HG03520 (cell line): Measurements from ENCODE around the gene LIX1.

Experiments
- ATAC-seq: cut with Tn5 transposase; IDR thresholded peaks from one replicate; pipeline ENCODE4 v1.9.1; 2021; ENCODE audit warnings: mild to moderate bottlenecking, moderate library complexity; ENCODE audit not compliant: unreplicated experiment

The LIX1 gene

GRCh38 chr5:97077246-97077645 is 65.2 kb downstream of the LIX1 start:
- ATAC-seq: no peak

GRCh38 chr5:97076098-97076497 is 66.3 kb downstream of the LIX1 start:
- no peak for ATAC-seq

- no peak for ATAC-seq
Observed at GRCh38 chr5:97075649-97076048, 66.8 kb downstream of the LIX1 start.

GRCh38 chr5:97074859-97075489 is 67.4 kb downstream of the LIX1 start:
- no peak for ATAC-seq

- ATAC-seq: no peak
Observed at GRCh38 chr5:97073420-97073819, 69.0 kb downstream of the LIX1 start.

- ATAC-seq: no peak
Observed at GRCh38 chr5:97072696-97073095, 69.7 kb downstream of the LIX1 start.

GRCh38 chr5:97071993-97072392 is 70.4 kb downstream of the LIX1 start:
- no peak for ATAC-seq

GRCh38 chr5:97071101-97071500 is 71.3 kb downstream of the LIX1 start:
- ATAC-seq: no peak

GRCh38 chr5:97070234-97070633 is 72.2 kb downstream of the LIX1 start:
- no peak for ATAC-seq

- no peak for ATAC-seq
Observed at GRCh38 chr5:97067296-97067850, 75.0 kb downstream of the LIX1 start.

- no peak for ATAC-seq
Observed at GRCh38 chr5:97065475-97065874, 76.9 kb downstream of the LIX1 start.

GRCh38 chr5:97063251-97063650 is 79.2 kb downstream of the LIX1 start:
- no peak for ATAC-seq

- no peak for ATAC-seq
Observed at GRCh38 chr5:97062046-97062445, 80.4 kb downstream of the LIX1 start.

- no peak for ATAC-seq
Observed at GRCh38 chr5:97056263-97056662, 86.1 kb downstream of the LIX1 start.

GRCh38 chr5:97049175-97049574 is 93.2 kb downstream of the LIX1 start:
- no peak for ATAC-seq

- ATAC-seq: no peak
Observed at GRCh38 chr5:97047076-97047475, 95.3 kb downstream of the LIX1 start.

- no peak for ATAC-seq
Observed at GRCh38 chr5:97046270-97046982, 96.0 kb downstream of the LIX1 start.

- ATAC-seq: no peak
Observed at GRCh38 chr5:97044052-97044451, 98.4 kb downstream of the LIX1 start.

- ATAC-seq: no peak
Observed at GRCh38 chr5:97043511-97043910, 98.9 kb downstream of the LIX1 start.

GRCh38 chr5:97042996-97043395 is 99.4 kb downstream of the LIX1 start:
- no peak for ATAC-seq
